GM10266 (cell line): ENCODE data around the gene SPATS2L.
A peak's percentile ranks its signal among the peaks of the same experiment; 100 is the strongest.

ENCODE experiments used
- DNase-seq: peaks from one replicate; pipeline ENCODE4 v3.0.0; 2012; ENCODE audit errors: extremely low spot score
- TF ChIP-seq, protein P1 (sequence below): IDR thresholded peaks from 2 replicates; pipeline ENCODE4 v1.5.1; 2012; ENCODE audit warnings: mild to moderate bottlenecking, low read depth; ENCODE audit not compliant: control insufficient read depth, insufficient read depth; ENCODE audit errors: missing control alignments

The SPATS2L gene

GRCh38 chr2:200297989-200298388 lies 8.5 kb upstream of the SPATS2L start:
- DNase-seq, result no peak
- TF ChIP-seq, protein P1, sequence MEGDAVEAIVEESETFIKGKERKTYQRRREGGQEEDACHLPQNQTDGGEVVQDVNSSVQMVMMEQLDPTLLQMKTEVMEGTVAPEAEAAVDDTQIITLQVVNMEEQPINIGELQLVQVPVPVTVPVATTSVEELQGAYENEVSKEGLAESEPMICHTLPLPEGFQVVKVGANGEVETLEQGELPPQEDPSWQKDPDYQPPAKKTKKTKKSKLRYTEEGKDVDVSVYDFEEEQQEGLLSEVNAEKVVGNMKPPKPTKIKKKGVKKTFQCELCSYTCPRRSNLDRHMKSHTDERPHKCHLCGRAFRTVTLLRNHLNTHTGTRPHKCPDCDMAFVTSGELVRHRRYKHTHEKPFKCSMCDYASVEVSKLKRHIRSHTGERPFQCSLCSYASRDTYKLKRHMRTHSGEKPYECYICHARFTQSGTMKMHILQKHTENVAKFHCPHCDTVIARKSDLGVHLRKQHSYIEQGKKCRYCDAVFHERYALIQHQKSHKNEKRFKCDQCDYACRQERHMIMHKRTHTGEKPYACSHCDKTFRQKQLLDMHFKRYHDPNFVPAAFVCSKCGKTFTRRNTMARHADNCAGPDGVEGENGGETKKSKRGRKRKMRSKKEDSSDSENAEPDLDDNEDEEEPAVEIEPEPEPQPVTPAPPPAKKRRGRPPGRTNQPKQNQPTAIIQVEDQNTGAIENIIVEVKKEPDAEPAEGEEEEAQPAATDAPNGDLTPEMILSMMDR, result no peak

GRCh38 chr2:200298816-200299215 lies 7.7 kb upstream of the SPATS2L start:
- TF ChIP-seq, protein P1, result no peak
- DNase-seq, result no peak

DNA sequence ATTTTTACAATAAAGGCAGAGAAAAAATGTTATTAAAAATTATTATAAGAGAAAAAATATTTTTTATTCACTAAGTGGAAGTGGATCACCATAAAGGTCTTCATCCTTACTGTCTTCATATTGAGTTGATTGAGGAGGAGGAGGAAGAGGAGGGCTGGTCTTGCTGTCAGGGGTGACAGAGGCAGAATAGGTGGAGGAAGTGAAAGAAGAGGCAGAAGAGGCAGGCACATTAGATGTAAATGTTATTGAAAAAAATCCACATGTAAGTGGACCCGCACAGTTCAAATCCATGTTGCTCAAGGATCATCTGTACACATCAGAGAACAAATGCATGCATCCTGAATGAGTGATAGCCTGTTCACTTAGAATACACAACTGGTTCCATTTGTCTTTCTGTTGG lies 6.4 kb upstream of the SPATS2L start:
- no peak for DNase-seq
- TF ChIP-seq, protein P1, result no peak

DNA sequence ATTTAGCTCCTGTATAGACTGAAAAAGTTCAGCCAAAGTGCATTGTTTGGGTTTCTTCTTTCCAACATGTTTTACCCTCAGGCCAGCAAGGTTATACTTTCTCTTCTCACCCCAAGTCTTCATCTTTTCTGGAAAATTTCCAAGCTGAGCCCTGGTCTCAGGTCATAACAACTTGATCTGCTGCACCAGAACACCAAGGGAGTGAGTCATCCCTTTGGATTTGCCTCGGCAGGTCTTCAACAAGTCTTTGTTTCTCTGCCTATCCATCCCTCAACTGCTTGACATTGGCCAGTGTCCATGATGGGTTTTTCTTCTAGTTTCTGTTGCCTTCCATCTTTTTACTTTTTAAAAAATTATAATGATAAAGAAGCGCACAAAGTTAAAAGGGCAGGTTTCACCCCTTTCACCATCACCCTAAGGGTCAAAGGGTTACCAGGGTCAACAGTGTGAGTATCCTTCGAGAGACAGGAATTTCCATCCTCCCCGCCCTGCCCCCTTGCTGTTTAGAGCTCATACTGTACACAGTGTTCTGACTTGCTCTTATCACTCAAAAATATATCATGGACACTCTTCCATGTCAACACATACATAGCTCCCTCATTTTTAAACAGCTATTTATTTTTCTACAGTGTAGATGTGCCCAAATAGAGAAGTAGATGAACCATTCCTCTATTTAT lies 5.7 kb upstream of the SPATS2L start:
- TF ChIP-seq, protein P1, result no peak

DNA sequence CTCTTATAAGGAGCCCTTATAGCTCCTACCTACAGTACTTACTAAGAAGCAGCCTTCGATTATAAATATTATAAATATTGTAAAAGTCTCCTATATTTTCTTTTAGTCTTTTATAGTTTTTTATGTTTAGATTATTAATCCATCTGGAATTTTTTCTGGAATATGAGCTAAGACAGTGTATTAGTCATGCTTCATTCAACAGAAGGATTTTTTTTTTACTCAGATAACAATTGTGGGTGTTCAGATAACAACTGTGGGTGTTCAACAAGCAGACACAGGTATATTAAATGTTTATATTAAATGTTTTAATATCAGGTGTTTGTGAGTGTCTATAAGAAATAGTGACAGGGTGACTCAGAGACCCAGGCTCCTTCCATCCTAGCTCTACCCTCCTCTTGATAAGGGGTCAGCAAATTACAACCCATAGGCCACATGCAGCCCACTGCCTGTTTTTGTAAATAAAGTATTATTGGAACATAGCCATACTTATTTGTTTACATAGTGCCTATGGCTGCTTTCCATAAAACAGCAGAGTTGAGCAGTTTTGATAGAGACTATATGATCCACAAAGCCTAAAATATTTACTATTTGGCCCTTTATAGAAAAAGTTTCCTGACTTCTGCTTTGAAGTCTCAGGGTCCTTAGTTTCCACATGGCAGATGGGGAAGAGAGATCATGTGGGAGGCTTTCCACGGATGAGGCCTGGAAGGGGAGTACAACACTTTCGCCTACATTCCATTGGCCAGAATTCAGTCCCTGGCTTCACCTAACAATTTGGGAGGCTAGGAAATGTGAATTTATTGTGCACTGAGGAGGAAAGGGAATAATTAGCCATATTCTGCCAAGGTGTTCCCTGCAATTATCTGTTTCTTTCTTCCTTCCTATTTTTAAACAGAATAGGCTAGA lies 4.3 kb upstream of the SPATS2L start:
- DNase-seq, result no peak
- TF ChIP-seq, protein P1, result no peak

More for the DNA sequence above, 5.7 kb upstream of the SPATS2L start:
- DNase-seq, result no peak

DNA sequence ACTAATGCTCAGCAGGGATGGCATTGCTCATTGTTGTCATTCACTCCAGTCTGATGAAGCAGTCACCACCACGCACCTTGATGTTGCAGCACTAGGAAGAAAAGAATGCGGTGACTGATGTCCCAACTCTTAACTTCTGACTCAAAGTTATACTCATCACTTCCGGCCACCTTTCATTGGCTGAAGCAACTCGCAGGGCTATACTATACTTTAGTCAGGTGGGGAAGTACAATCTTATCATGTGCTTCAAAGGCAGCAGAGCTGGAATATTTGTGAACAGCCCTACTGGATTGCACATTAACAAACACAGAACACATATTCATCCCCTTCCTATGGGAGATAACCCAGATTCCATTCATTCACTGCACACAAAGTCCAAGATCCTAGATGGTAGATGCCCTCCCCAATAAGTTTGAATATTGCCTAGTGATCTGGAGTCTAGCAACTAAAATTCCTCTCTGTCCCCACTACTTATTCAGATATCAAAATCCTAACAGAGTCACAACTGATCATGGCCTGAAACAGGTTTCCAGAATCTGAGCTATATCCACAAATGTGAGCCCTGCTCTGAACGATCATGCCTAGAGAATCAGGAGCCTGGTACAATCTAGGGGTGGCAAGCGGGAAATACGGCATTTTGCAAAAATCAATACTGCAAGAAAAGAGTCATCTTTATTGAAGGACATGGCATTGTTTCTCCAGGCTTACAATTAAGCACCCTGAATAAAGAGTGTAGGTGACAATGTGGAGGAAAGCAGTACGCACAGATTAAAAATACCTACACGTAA lies 3.4 kb upstream of the SPATS2L start:
- TF ChIP-seq, protein P1, result no peak
- DNase-seq, result no peak

DNA sequence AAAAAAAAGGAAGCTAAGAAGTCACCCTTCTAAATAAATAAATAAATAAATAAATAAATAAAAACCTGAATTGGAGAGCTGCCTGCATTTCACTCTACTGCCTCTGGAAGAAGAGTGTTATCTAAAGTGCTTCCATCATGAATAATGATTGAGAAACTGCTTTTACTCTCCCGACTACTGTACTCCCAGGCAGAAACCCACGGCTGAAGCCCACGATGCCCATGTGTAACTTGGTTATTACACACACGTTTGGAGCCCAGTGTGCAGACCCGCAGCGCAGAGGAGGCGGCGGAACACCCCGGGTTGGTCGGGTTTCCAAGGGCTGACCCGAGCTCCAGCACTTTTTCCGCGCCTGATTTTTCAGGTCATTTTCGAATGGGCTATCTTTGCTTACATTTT lies 697 bp upstream of the SPATS2L start:
- DNase-seq, result peak; percentile 29
- TF ChIP-seq, protein P1, result no peak
